Neural crest cell (in vitro differentiated cells): Measurements from ENCODE around the gene CYP2W1. TPM values are rescaled to one million over a fixed set of nuclear protein-coding genes. Genes with fewer than 3 reads are reported as not detected.
"Not testable (repeated sequence)": the region's sequence is repeated elsewhere in the genome, so short reads cannot be mapped to it uniquely, and the experiment has no call there.

Experiments
- DNase-seq: peaks from one replicate; pipeline ENCODE4 v3.0.0; 2021; ENCODE audit warnings: low read depth, mixed read lengths, low spot score
- H3K27ac Mint-ChIP-seq: one replicate; pipeline ENCODE4 v1.8.0; 2021; ENCODE audit warnings: mild to moderate bottlenecking, mixed read lengths; ENCODE audit not compliant: unreplicated experiment
- H3K27me3 Mint-ChIP-seq: 2 replicates; pipeline ENCODE4 v1.8.0; 2021; ENCODE audit warnings: low read depth, mild to moderate bottlenecking, mixed read lengths
- H3K36me3 Mint-ChIP-seq: 2 replicates; pipeline ENCODE4 v1.8.0; 2021; ENCODE audit warnings: low read depth, mild to moderate bottlenecking, mixed read lengths
- H3K4me1 Mint-ChIP-seq: 2 replicates; pipeline ENCODE4 v1.8.0; 2021; ENCODE audit warnings: mixed read lengths
- H3K4me3 Mint-ChIP-seq: one replicate; pipeline ENCODE4 v1.8.0; 2021; ENCODE audit warnings: mild to moderate bottlenecking, mixed read lengths
- H3K9me3 Mint-ChIP-seq: 2 replicates; pipeline ENCODE4 v1.8.0; 2021; ENCODE audit warnings: mixed read lengths
- CTCF ChIP-seq: fragments of 200-600 bp; sonication (generic); conservative IDR thresholded peaks from 2 replicates; pipeline ENCODE4 v1.5.0; 2021; ENCODE audit warnings: antibody characterized with exemption, mild to moderate bottlenecking
- total RNA-seq: library from RNA; stranded (reverse); gene quantifications from 2 replicates; pipeline ENCODE4 v1.2.1, GENCODE V29; 2021

Gene CYP2W1
- total RNA-seq, 1 donor from 2014 or later, result not detected

DNA sequence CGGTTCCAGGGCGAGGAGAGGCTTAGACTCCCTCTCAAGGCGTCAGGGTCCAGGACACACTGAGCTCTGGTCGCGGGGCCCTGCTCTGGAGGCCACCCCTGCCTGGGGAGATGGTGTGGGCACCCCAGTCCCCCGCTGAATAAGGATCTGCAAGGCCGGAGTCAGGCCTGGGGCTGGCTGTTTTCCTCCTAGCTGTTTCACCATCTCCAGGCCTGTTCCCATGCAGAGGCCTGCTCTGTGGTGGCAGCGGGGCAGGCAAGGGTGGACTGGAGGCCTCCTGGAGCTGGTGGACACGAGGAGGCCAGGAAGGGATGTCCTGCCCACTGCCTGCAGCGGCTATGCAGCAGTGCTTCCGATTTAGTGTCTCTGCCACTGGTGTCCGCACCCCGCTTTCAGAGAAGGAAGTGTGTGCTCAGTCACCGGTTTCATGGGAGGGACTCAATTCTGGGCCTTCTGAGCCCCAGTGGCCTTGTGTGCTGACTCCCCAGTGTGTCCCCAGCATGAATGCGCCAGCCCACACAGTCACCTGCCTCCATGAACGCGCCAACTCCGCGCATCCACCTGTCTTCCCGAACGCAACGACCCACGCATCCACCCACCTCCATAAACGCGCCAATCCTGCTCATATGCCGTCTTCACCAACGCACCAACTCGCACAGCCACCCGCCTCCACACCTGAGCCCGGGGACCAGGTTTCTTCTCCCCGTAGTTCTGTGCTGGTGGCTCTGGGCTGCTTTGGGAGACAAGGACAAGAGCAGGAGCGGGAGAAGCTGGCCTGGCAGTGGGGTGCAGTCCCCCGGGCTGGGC is 46.9 kb downstream of the CYP2W1 start:
- peak overlapping the region; percentile 81 for H3K4me3 Mint-ChIP-seq
- DNase-seq, result no peak

DNA sequence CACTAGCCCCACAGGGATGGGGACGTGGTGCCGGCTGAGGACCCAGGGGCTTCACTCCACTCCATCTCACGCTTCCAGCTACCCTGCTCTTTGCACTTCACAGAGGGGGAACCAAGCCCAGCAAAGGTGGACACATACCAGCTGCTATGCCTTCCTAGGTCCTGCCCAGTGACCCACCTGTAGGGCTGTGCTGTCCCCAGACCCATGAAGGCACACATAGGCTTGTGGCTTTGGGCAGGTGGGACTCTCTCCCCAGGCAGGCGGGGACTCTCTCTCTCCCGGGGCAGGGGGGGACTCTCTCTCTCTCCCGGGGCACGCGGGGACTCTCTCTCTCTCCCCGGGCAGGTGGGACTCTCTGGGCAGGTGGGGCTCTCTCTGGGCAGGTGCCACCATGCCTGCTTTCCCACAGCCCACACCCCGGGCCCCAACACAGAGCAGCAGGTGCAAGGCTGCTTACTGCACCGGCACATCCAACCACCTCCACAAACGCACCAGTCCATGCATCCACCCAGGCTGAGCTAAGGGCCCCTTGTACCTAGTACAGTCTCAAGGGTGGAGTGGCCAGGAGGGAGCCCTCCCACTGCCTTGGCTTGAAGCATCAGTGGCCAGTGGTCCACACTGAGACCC is 47.6 kb downstream of the CYP2W1 start:
- Mint-ChIP-seq H3K9me3 (peaks cover 3% of the 10 kb centered on the region), H3K27me3 (peaks cover 2% of the 10 kb centered on the region), H3K36me3 (peaks cover 12% of the 10 kb centered on the region), H3K27ac (no peak overlapping the region), H3K4me3 (peak overlapping the region; percentile 47), H3K4me1 (peaks cover 23% of the 10 kb centered on the region)
- TF ChIP-seq CTCF, result no peak
- no peak for DNase-seq

More for the DNA sequence above, 46.9 kb downstream of the CYP2W1 start:
- peaks cover 23% of the 10 kb centered on the region for H3K4me1 Mint-ChIP-seq
- H3K36me3 Mint-ChIP-seq, result peaks cover 6% of the 10 kb centered on the region
- peak overlapping the region; percentile 62 for H3K27ac Mint-ChIP-seq
- no peak for TF ChIP-seq CTCF
- peaks cover 2% of the 10 kb centered on the region for H3K27me3 Mint-ChIP-seq
- H3K9me3 Mint-ChIP-seq, result no peaks in the 10 kb centered on the region

GRCh38 chr7:1031716-1032455 is 48.9 kb downstream of the CYP2W1 start:
- H3K27me3 Mint-ChIP-seq, result peaks cover 2% of the 10 kb centered on the region
- H3K36me3 Mint-ChIP-seq, result peaks cover 12% of the 10 kb centered on the region
- H3K4me1 Mint-ChIP-seq, result peaks cover 16% of the 10 kb centered on the region
- no peak overlapping the region for H3K4me3 Mint-ChIP-seq
- no peak for DNase-seq
- H3K9me3 Mint-ChIP-seq, result peaks cover 3% of the 10 kb centered on the region
- H3K27ac Mint-ChIP-seq, result no peak overlapping the region
- no peak for TF ChIP-seq CTCF

- peaks cover 12% of the 10 kb centered on the region for H3K36me3 Mint-ChIP-seq
- DNase-seq, result no peak
- no peaks in the 10 kb centered on the region for H3K27me3 Mint-ChIP-seq
- H3K9me3 Mint-ChIP-seq, result peaks cover 3% of the 10 kb centered on the region
- H3K27ac Mint-ChIP-seq, result no peak overlapping the region
- peaks cover 9% of the 10 kb centered on the region for H3K4me1 Mint-ChIP-seq
- TF ChIP-seq CTCF, result no peak
- peak overlapping the region; percentile 42 for H3K4me3 Mint-ChIP-seq
These were observed 49.7 kb downstream of the CYP2W1 start for GRCh38 chr7:1032536-1033181.

DNA sequence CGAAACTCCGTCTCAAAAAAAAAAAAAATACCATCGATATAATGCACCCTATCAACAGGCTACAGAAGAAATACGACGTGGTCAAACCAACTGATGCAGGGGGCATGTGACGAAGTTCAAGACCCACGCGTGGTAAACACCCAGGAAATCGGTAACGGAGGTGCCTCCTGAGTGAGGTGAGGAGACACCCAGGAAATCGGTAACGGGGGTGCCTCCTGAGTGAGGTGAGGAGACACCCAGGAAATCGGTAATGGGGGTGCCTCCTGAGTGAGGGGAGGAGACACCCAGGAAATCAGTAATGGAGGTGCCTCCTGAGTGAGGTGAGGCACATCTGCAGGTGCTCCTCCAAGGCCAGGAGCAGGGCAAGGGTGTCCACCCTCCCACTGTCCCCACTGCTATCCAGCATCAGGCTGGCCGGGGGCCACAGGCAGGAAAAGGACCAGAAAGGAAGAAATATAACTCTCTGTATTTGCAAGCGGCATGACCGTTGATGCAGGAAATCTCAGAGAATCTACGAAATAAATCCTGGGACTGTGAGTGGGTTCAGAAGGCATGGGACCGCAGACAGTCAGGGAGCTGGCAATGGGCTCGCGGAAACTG is 50.7 kb downstream of the CYP2W1 start:
- peaks cover 3% of the 10 kb centered on the region for H3K9me3 Mint-ChIP-seq
- no peak for TF ChIP-seq CTCF
- no peaks in the 10 kb centered on the region for H3K27me3 Mint-ChIP-seq
- H3K27ac Mint-ChIP-seq, result no peak overlapping the region
- H3K4me1 Mint-ChIP-seq, result peaks cover 9% of the 10 kb centered on the region
- no peak overlapping the region for H3K4me3 Mint-ChIP-seq
- DNase-seq, result no peak
- H3K36me3 Mint-ChIP-seq, result peaks cover 12% of the 10 kb centered on the region

GRCh38 chr7:1034769-1035168 is 51.8 kb downstream of the CYP2W1 start:
- peaks cover 12% of the 10 kb centered on the region for H3K36me3 Mint-ChIP-seq
- not testable (repeated sequence) for H3K4me3 Mint-ChIP-seq, H3K4me1 Mint-ChIP-seq, H3K27me3 Mint-ChIP-seq, H3K27ac Mint-ChIP-seq, DNase-seq, H3K9me3 Mint-ChIP-seq

DNA sequence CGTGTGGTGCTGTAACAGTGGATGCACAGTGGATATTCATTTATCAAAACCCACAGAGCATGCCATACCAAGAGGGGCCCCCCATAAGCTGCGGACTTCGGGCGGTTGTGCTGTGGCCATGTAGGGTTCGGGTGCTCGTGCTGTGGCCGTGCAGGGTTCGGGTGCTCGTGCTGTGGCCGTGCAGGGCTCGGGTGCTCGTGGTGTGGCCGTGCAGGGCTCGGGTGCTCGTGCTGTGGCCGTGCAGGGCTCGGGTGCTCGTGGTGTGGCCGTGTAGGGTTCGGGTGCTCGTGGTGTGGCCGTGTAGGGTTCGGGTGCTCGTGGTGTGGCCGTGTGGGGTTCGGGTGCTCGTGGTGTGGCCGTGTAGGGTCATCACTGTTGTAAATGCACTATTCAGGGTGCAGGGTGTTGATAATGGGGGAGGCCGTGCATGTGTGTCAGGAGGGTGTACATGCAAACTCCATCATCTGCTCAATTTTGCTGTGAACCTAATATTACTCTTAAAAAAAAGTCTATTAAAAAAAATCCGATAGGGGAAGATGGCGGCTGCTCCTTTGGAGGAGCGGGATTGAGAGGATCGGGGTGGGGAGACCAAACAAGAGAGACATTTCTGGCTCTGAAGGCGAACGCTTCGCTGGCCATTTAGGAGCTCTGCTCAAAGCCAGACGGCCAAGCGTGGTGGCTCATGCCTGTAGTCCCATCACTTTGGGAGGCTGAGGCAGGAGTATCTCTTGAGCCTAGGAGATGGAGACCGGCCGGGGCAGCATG is 53.4 kb downstream of the CYP2W1 start:
- H3K27me3 Mint-ChIP-seq, H3K4me3 Mint-ChIP-seq: not testable (repeated sequence)
- peaks cover 14% of the 10 kb centered on the region for H3K36me3 Mint-ChIP-seq

More for the DNA sequence above, 53.4 kb downstream of the CYP2W1 start:
- H3K27ac Mint-ChIP-seq, H3K9me3 Mint-ChIP-seq, DNase-seq: not testable (repeated sequence)
- peaks cover 13% of the 10 kb centered on the region for H3K4me1 Mint-ChIP-seq
